GM12878 (cell line): ENCODE measurements around the gene TRPV3.
A peak's percentile ranks its signal among the peaks of the same experiment; 100 is the strongest.

Experiments
- CREB1 ChIP-seq: IDR thresholded peaks from 2 replicates; pipeline ENCODE4 v1.6.1; 2012; ENCODE audit warnings: low read depth, mild to moderate bottlenecking, inconsistent platforms
- CTCF ChIP-seq, 3 experiments: IDR thresholded peaks in 2 of 3; conservative IDR thresholded peaks in 1 of 3; 2 replicates each; pipeline ENCODE4 v1.5.1; 2011; ENCODE audit warnings: low read depth in 3 of 3, low read length in 3 of 3, mild to moderate bottlenecking in 3 of 3, control low read depth in 2 of 3, moderate library complexity in 2 of 3, inconsistent platforms in 1 of 3, mixed read lengths in 1 of 3; ENCODE audit not compliant: control insufficient read depth in 2 of 3, insufficient read depth in 1 of 3; ENCODE audit errors: extremely low read depth in 1 of 3
- YY1 ChIP-seq: IDR thresholded peaks from 2 replicates; pipeline ENCODE4 v1.6.1; 2011; ENCODE audit warnings: low read depth, mild to moderate bottlenecking, low read length
- TF ChIP-seq, protein P1 (sequence below): IDR thresholded peaks from 2 replicates; pipeline ENCODE4 v1.6.1; 2012; ENCODE audit warnings: low read depth, low read length, improper control_type of control experiment

DNA sequence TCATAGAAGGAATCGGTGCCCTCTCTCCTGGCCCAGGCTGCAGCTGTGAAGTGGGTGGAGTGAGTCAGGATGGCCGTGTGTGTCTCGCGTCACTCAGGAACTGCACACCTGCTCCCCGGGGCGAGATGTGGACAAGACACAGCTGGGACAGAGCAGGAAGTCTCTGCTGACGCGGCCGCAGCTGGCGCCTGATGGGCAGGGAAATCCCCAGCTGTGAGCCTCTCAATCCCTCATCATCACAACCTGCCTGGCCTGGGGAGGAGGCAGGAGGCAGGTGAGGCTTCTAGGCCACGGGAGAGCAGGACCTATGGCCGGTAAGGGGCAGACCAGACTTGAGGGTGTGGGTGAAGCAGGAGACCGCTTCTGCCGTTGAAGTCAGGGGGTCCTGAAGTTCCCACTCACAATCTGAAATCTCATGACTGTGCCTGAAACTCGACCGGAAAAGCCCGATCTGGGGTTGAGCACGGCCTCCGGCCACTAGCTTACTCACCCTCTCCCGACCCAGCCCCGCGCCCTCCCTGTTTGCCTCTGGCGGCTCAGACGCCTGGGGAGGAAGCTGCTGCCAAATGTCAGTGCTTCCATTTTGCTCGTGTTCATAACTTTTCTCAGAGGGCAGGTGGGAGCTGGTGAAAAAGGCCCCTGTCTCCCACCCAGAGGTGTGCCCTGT lies 1.1 kb upstream of the TRPV3 start:
- TF ChIP-seq YY1 (no peak), CREB1 (peak; percentile 86), CTCF (IDR thresholded peaks at IDR 0.05 in 2 of 3, conservative IDR thresholded peaks at IDR 0.05 in 1 of 3; ENCODE audit: control insufficient read depth in 2 of 3, extremely low read depth in 1 of 3, insufficient read depth in 1 of 3, low read depth in 3 of 3, low read length in 3 of 3) (no peak)
- TF ChIP-seq, protein P1, sequence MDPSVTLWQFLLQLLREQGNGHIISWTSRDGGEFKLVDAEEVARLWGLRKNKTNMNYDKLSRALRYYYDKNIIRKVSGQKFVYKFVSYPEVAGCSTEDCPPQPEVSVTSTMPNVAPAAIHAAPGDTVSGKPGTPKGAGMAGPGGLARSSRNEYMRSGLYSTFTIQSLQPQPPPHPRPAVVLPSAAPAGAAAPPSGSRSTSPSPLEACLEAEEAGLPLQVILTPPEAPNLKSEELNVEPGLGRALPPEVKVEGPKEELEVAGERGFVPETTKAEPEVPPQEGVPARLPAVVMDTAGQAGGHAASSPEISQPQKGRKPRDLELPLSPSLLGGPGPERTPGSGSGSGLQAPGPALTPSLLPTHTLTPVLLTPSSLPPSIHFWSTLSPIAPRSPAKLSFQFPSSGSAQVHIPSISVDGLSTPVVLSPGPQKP = peak; percentile 36; the same call in 1 of the 2 replicates
